Colonic mucosa (tissue), 4 donors: ENCODE results near the gene AP3S1. TPM values are rescaled to one million over a fixed set of nuclear protein-coding genes. Genes with fewer than 3 reads are reported as not detected.

Experiments used
- DNase-seq: peaks from one replicate; pipeline ENCODE4 v3.0.0-alpha.2; 2020
- H3K27ac ChIP-seq: fragments of 200-600 bp; one replicate; pipeline ENCODE4 v1.8.0; 2021
- H3K27me3 ChIP-seq: fragments of 200-600 bp; one replicate; pipeline ENCODE4 v1.8.0; 2021
- H3K36me3 ChIP-seq: fragments of 200-600 bp; one replicate; pipeline ENCODE4 v1.8.0; 2021
- H3K4me1 ChIP-seq: fragments of 200-600 bp; one replicate; pipeline ENCODE4 v1.8.0; 2021; ENCODE audit warnings: mild to moderate bottlenecking
- H3K4me3 ChIP-seq: fragments of 200-600 bp; one replicate; pipeline ENCODE4 v1.8.0; 2021
- H3K9ac ChIP-seq, 2 donors: one replicate each; pipeline ENCODE4 v1.7.0; 2013; ENCODE audit warnings: control low read depth in 2 of 2, low read depth in 2 of 2, low read length in 2 of 2
- H3K9me3 ChIP-seq: fragments of 200-600 bp; one replicate; pipeline ENCODE4 v1.8.0; 2021
- CTCF ChIP-seq: fragments of 200-600 bp; IDR thresholded peaks from one replicate; pipeline ENCODE4 v1.8.0; 2022; ENCODE audit warnings: antibody characterized with exemption, mild to moderate bottlenecking
- intact Hi-C: fragments of 100-400 bp; cut with DNase I; formaldehyde crosslinking; loops from one replicate; pipeline ENCODE4 v1.14.1; 2022
- total RNA-seq, 2 donors: library from RNA; stranded (reverse); fragmentation: NEBNext Ultra II Directional in 1 of 2; extraction: Animal tissue kit (Norgen Biotek cat#: 25700) in 1 of 2; gene quantifications; one replicate each; pipeline ENCODE4 v1.2.1, GENCODE V29; 2021
- donor health status: healthy.
- donor health status: DM: no; HTN: no; CAD: no.
- donor health status: DM: no; HTN: no; CAD: no.

AP3S1 gene
- total RNA-seq, 2 donors from 2014 or later, result 56.7 to 105 TPM

GRCh38 chr5:115857057-115857479 lies 15.3 kb downstream of the AP3S1 start:
- TF ChIP-seq CTCF, result no peak
- H3K4me1 ChIP-seq, result peaks cover 13% of the 10 kb centered on the region
- H3K9ac ChIP-seq, result no peak overlapping the region
- DNase-seq, result no peak
- H3K27me3 ChIP-seq, result no peaks in the 10 kb centered on the region
- no peaks in the 10 kb centered on the region for H3K36me3 ChIP-seq
- H3K27ac ChIP-seq, result no peak overlapping the region
- intact Hi-C loops, result no loop called here
- no peaks in the 10 kb centered on the region for H3K9me3 ChIP-seq
- no peak overlapping the region for H3K4me3 ChIP-seq

- Histone ChIP-seq H3K27me3 (no peaks in the 10 kb centered on the region), H3K9ac (no peak overlapping the region), H3K36me3 (no peaks in the 10 kb centered on the region), H3K9me3 (no peaks in the 10 kb centered on the region), H3K4me1 (peaks cover 13% of the 10 kb centered on the region), H3K27ac (no peak overlapping the region), H3K4me3 (no peak overlapping the region)
- DNase-seq, result no peak
- no peak for TF ChIP-seq CTCF
- intact Hi-C loops, result no loop called here
These were observed 16.1 kb downstream of the AP3S1 start for GRCh38 chr5:115857626-115858349.

GRCh38 chr5:115858396-115858795 lies 16.7 kb downstream of the AP3S1 start:
- intact Hi-C loops, result no loop called here
- no peaks in the 10 kb centered on the region for H3K36me3 ChIP-seq
- no peak for DNase-seq
- no peaks in the 10 kb centered on the region for H3K27me3 ChIP-seq
- no peak overlapping the region for H3K4me3 ChIP-seq
- H3K27ac ChIP-seq, result no peak overlapping the region
- peaks cover 13% of the 10 kb centered on the region for H3K4me1 ChIP-seq
- H3K9ac ChIP-seq, result no peak overlapping the region
- no peak for TF ChIP-seq CTCF
- no peaks in the 10 kb centered on the region for H3K9me3 ChIP-seq

DNA sequence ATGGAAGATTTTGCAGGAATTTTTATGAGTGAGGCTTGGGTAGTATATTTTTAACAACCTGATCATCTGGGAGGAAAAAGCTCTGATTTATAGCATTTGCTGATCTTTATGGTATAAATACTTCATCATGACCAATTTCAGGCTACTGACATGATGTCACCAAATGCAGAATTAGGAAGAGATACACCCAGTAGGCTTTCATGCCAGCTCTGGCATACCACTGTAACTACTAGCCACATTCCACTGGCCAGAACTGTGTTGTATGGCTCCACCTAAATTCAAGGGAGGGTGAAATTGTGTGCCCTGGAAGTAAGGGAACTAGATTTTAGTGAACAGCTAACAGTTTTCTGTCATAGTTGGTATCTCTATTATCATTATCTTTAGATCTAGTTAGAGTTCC lies 17.6 kb downstream of the AP3S1 start:
- no peak overlapping the region for H3K9ac ChIP-seq
- no peak overlapping the region for H3K4me3 ChIP-seq
- no peaks in the 10 kb centered on the region for H3K27me3 ChIP-seq
- DNase-seq, result no peak
- no peak overlapping the region for H3K27ac ChIP-seq
- TF ChIP-seq CTCF, result no peak
- H3K4me1 ChIP-seq, result peaks cover 13% of the 10 kb centered on the region
- intact Hi-C loops, result no loop called here
- H3K36me3 ChIP-seq, result no peaks in the 10 kb centered on the region
- no peaks in the 10 kb centered on the region for H3K9me3 ChIP-seq

DNA sequence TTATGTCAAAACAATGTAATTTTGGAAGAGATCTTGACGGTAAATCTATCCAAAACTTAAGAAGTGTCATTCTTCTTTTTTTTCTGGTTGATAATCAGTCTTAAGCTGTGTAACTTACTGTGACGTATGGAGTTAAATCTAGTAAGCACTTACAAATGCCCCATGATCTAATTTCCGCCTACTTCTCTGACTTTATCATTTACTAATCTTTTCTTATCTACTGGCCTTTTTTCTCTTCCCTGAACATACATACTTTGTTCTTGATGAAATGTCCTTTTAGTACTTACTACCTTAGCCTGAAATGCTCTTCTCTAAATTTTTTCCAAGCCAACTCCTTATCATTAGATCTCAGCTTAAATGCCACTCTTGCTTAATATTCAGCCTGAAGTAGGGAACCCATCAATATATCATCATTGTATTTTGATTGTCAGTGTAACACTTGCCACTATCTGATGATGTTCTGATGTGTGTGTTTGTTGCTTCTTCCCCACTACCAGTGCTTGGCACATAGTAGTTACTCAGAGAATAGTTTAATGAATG lies 27.6 kb downstream of the AP3S1 start:
- no peak overlapping the region for H3K4me3 ChIP-seq
- DNase-seq, result no peak
- no peak overlapping the region for H3K9ac ChIP-seq
- no peaks in the 10 kb centered on the region for H3K27me3 ChIP-seq
- no peak overlapping the region for H3K27ac ChIP-seq
- intact Hi-C loops, result no loop called here
- no peaks in the 10 kb centered on the region for H3K36me3 ChIP-seq
- no peak for TF ChIP-seq CTCF
- H3K4me1 ChIP-seq, result no peaks in the 10 kb centered on the region
- no peaks in the 10 kb centered on the region for H3K9me3 ChIP-seq
